Neuronal stem cell (in vitro differentiated cells): ENCODE results near the gene AIG1.
A peak's percentile ranks its signal among the peaks of the same experiment; 100 is the strongest.

Experiments
- DNase-seq: peaks from one replicate; pipeline ENCODE4 v3.0.0-alpha.2; 2013; ENCODE audit warnings: low spot score
- H2AFZ ChIP-seq: one replicate; pipeline ENCODE4 v1.6.1; 2013; ENCODE audit warnings: mild to moderate bottlenecking, low read length, inconsistent platforms
- H2AK5ac ChIP-seq: 2 replicates; pipeline ENCODE4 v1.6.1; 2013; ENCODE audit warnings: low read depth, mild to moderate bottlenecking, inconsistent platforms, low read length, moderate library complexity, mixed read lengths
- H2BK120ac ChIP-seq: 2 replicates; pipeline ENCODE4 v1.6.1; 2013; ENCODE audit warnings: low read depth, mild to moderate bottlenecking, inconsistent platforms, low read length, moderate library complexity, mixed read lengths
- H2BK12ac ChIP-seq: one replicate; pipeline ENCODE4 v1.6.1; 2013; ENCODE audit warnings: low read length, inconsistent platforms
- H2BK15ac ChIP-seq: 2 replicates; pipeline ENCODE4 v1.6.1; 2013; ENCODE audit warnings: mild to moderate bottlenecking, low read length, inconsistent platforms, mixed read lengths
- H2BK5ac ChIP-seq: one replicate; pipeline ENCODE4 v1.6.1; 2013; ENCODE audit warnings: inconsistent platforms, mild to moderate bottlenecking, low read length, moderate library complexity
- H3K14ac ChIP-seq: one replicate; pipeline ENCODE4 v1.6.1; 2013; ENCODE audit warnings: low read length, inconsistent platforms
- H3K18ac ChIP-seq: 2 replicates; pipeline ENCODE4 v1.6.1; 2013; ENCODE audit warnings: low read length, inconsistent platforms
- H3K23ac ChIP-seq: 2 replicates; pipeline ENCODE4 v1.6.1; 2013; ENCODE audit warnings: low read depth, mild to moderate bottlenecking, mixed read lengths, low read length, inconsistent platforms; ENCODE audit not compliant: poor library complexity
- H3K27ac ChIP-seq: replicated peaks from 3 replicates; pipeline ENCODE4 v1.5.1; 2013; ENCODE audit warnings: low read length, inconsistent platforms
- H3K27me3 ChIP-seq, 3 experiments: 2 replicates each; pipeline ENCODE4 v1.6.1; 2013; ENCODE audit warnings: low read length in 3 of 3, mild to moderate bottlenecking in 2 of 3, inconsistent platforms in 1 of 3, low read depth in 1 of 3, mixed read lengths in 1 of 3, moderate library complexity in 1 of 3; ENCODE audit not compliant: control insufficient read depth in 3 of 3, insufficient read depth in 3 of 3
- H3K36me3 ChIP-seq, 2 donors: replicated peaks in 1 of 2; 2 replicates each; pipeline ENCODE4 v1.6.1; 2013; ENCODE audit warnings: low read length in 2 of 2; ENCODE audit not compliant: control insufficient read depth in 2 of 2, insufficient read depth in 2 of 2
- H3K4ac ChIP-seq: 2 replicates; pipeline ENCODE4 v1.6.1; 2013; ENCODE audit warnings: inconsistent platforms, mild to moderate bottlenecking, low read length, moderate library complexity
- H3K4me1 ChIP-seq, 2 donors: 1 replicate in 1 of 2; 2 replicates in 1 of 2; pipeline ENCODE4 v1.6.1; 2013; ENCODE audit warnings: low read length in 2 of 2, low read depth in 1 of 2; ENCODE audit not compliant: control insufficient read depth in 2 of 2, insufficient read depth in 1 of 2
- H3K4me2 ChIP-seq: one replicate; pipeline ENCODE4 v1.6.1; 2013; ENCODE audit warnings: mild to moderate bottlenecking, low read length, inconsistent platforms; ENCODE audit not compliant: insufficient read depth, poor library complexity, severe bottlenecking
- H3K4me3 ChIP-seq, 2 donors: 2 replicates each; pipeline ENCODE4 v1.5.1; 2013; ENCODE audit warnings: low read length in 2 of 2, mild to moderate bottlenecking in 2 of 2, inconsistent platforms in 1 of 2, moderate library complexity in 1 of 2
- H3K79me1 ChIP-seq: one replicate; pipeline ENCODE4 v1.6.1; 2013; ENCODE audit warnings: low read depth, mild to moderate bottlenecking, inconsistent platforms, low read length, moderate library complexity
- H3K9ac ChIP-seq: one replicate; pipeline ENCODE4 v1.6.1; 2013; ENCODE audit warnings: mild to moderate bottlenecking, low read depth, low read length, inconsistent platforms; ENCODE audit not compliant: poor library complexity
- H3K9me3 ChIP-seq, 2 donors: replicated peaks in 1 of 2; 2 replicates each; pipeline versions ENCODE3 to v1.6.1; 2013; ENCODE audit warnings: low read length in 2 of 2, mild to moderate bottlenecking in 2 of 2, inconsistent platforms in 1 of 2, low read depth in 1 of 2, mixed read lengths in 1 of 2, moderate library complexity in 1 of 2; ENCODE audit not compliant: control insufficient read depth in 2 of 2, insufficient read depth in 1 of 2
- H4K8ac ChIP-seq: one replicate; pipeline ENCODE4 v1.6.1; 2013; ENCODE audit warnings: low read depth, mild to moderate bottlenecking, inconsistent platforms, low read length, moderate library complexity
- H4K91ac ChIP-seq: one replicate; pipeline ENCODE4 v1.6.1; 2013; ENCODE audit warnings: low read length, low read depth, mild to moderate bottlenecking, inconsistent platforms; ENCODE audit not compliant: poor library complexity
- WGBS, 2 donors: extraction: QIAGEN DNeasy Blood & Tissue Kit; methylation state at CpG; one replicate each; pipeline ENCODE4 v1.1.7; 2013; ENCODE audit warnings: missing lambda C conversion rate in 2 of 2, mixed read lengths in 1 of 2; ENCODE audit not compliant: insufficient read length in 2 of 2, insufficient replicate concordance in 1 of 2; ENCODE audit errors: extremely low coverage in 2 of 2; 5-methylcytosine and 5-hydroxymethylcytosine counted together

Gene AIG1

DNA sequence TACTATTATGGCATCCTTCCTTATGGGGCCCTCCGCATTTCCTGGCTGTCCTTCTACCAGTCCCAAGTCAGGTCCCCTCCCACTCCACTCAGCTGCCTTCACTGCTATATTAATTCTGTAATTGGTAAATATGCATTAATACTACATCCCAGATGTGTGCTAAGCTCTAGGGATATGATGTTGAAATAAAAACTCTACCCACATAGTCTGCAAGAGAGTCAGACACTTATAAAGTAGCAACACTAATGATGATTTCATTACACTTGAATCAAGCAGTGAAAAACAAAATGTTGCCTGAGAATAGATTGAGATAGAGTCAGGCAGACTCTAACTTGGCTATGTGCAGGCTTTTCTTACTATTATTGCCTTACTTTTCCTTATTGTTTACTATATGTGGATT, 62.4 kb downstream of the AIG1 start:
- Histone ChIP-seq H2AFZ (no peak overlapping the region), H3K79me1 (no peaks in the 10 kb centered on the region), H3K9me3 (peaks cover 0 to 1% of the 10 kb centered on the region in 2 donors), H3K27ac (no peak overlapping the region), H3K36me3 (no peaks in the 10 kb centered on the region), H3K18ac (no peak overlapping the region), H3K9ac (no peak overlapping the region), H3K14ac (no peak overlapping the region), H3K27me3 (no peaks in the 10 kb centered on the region), H3K23ac (no peak overlapping the region), H2AK5ac (no peak overlapping the region), H4K8ac (no peak overlapping the region), H3K4me2 (no peak overlapping the region), H3K4ac (no peak overlapping the region), H3K4me3 (no peak overlapping the region), H4K91ac (no peak overlapping the region), H2BK5ac (no peak overlapping the region), H3K4me1 (no peaks in the 10 kb centered on the region), H2BK120ac (no peak overlapping the region), H2BK12ac (no peak overlapping the region), H2BK15ac (no peak overlapping the region)
- WGBS, 2 donors, result no CpG with 5 or more reads among the region's 1 CpG
- DNase-seq, result no peak

- Histone ChIP-seq H2BK120ac (no peak overlapping the region), H3K9ac (no peak overlapping the region), H3K27ac (no peak overlapping the region), H2AFZ (no peak overlapping the region), H2BK12ac (no peak overlapping the region), H3K23ac (no peak overlapping the region), H3K79me1 (no peaks in the 10 kb centered on the region), H4K8ac (no peak overlapping the region), H3K27me3 (no peaks in the 10 kb centered on the region), H3K18ac (peak overlapping the region; percentile 42), H3K14ac (no peak overlapping the region), H2BK5ac (no peak overlapping the region), H3K9me3 (peaks cover 0 to 1% of the 10 kb centered on the region in 2 donors), H3K4ac (no peak overlapping the region), H4K91ac (no peak overlapping the region), H2AK5ac (no peak overlapping the region), H3K4me2 (no peak overlapping the region), H2BK15ac (no peak overlapping the region), H3K4me1 (no peaks in the 10 kb centered on the region), H3K4me3 (no peak overlapping the region), H3K36me3 (no peaks in the 10 kb centered on the region)
- no CpG with 5 or more reads among the region's 2 CpGs for WGBS, 2 donors
- no peak for DNase-seq
Measured at GRCh38 chr6:143123941-143124340, 63.3 kb downstream of the AIG1 start.

GRCh38 chr6:143125455-143125854, 64.8 kb downstream of the AIG1 start:
- no peak for DNase-seq
- no peak overlapping the region for H3K27ac ChIP-seq
- H3K23ac ChIP-seq, result no peak overlapping the region

GRCh38 chr6:143125864-143126573, 65.3 kb downstream of the AIG1 start:
- WGBS, 2 donors, result no CpG with 5 or more reads among the region's 12 CpGs
- no peak overlapping the region for H4K91ac ChIP-seq
- H3K9me3 ChIP-seq, result peaks cover 3 to 5% of the 10 kb centered on the region in 2 donors
- no peak overlapping the region for H3K4me2 ChIP-seq
- no peak overlapping the region for H3K9ac ChIP-seq
- no peak overlapping the region for H2BK120ac ChIP-seq
- no peak for DNase-seq
- no peak overlapping the region for H3K23ac ChIP-seq
- H2AK5ac ChIP-seq, result no peak overlapping the region
- no peak overlapping the region for H3K18ac ChIP-seq
- H3K27me3 ChIP-seq, result no peaks in the 10 kb centered on the region
- H3K27ac ChIP-seq, result no peak overlapping the region
- H3K4me3 ChIP-seq, result no peak overlapping the region
- H3K79me1 ChIP-seq, result no peaks in the 10 kb centered on the region
- H3K36me3 ChIP-seq, result no peaks in the 10 kb centered on the region
- H4K8ac ChIP-seq, result no peak overlapping the region
- no peaks in the 10 kb centered on the region for H3K4me1 ChIP-seq
- no peak overlapping the region for H2AFZ ChIP-seq
- H2BK5ac ChIP-seq, result no peak overlapping the region
- no peak overlapping the region for H3K4ac ChIP-seq
- H2BK12ac ChIP-seq, result no peak overlapping the region
- H3K14ac ChIP-seq, result no peak overlapping the region
- H2BK15ac ChIP-seq, result no peak overlapping the region

More at GRCh38 chr6:143125455-143125854, 64.8 kb downstream of the AIG1 start:
- Histone ChIP-seq H4K91ac (no peak overlapping the region), H3K9ac (no peak overlapping the region), H3K79me1 (no peaks in the 10 kb centered on the region), H3K4me1 (no peaks in the 10 kb centered on the region), H2AK5ac (no peak overlapping the region), H2BK5ac (no peak overlapping the region), H2BK15ac (no peak overlapping the region), H3K14ac (no peak overlapping the region), H4K8ac (no peak overlapping the region), H3K4me3 (no peak overlapping the region), H3K4ac (no peak overlapping the region), H3K9me3 (peaks cover 0 to 1% of the 10 kb centered on the region in 2 donors), H3K18ac (no peak overlapping the region), H2BK120ac (no peak overlapping the region), H2BK12ac (no peak overlapping the region), H2AFZ (no peak overlapping the region), H3K36me3 (no peaks in the 10 kb centered on the region), H3K4me2 (no peak overlapping the region), H3K27me3 (no peaks in the 10 kb centered on the region)
- no CpG with 5 or more reads among the region's 3 CpGs for WGBS, 2 donors
